CD14-positive monocyte (primary cell): ENCODE data around the gene UPF3A. TPM values are rescaled to one million over a fixed set of nuclear protein-coding genes. Genes with fewer than 3 reads are reported as not detected.

Source experiments
- DNase-seq, 3 donors: peaks; one replicate each; pipeline ENCODE4 v3.0.0-alpha.2; 2011 to 2022
- H2AFZ ChIP-seq: 2 replicates; pipeline ENCODE4 v1.6.0; 2012; ENCODE audit warnings: mild to moderate bottlenecking, low read depth, low read length, inconsistent platforms; ENCODE audit not compliant: insufficient read depth, poor library complexity, severe bottlenecking
- H3K27ac ChIP-seq, 2 donors: 1 replicate in 1 of 2; 2 replicates in 1 of 2; pipeline ENCODE4 v1.5.1; 2012 to 2013; ENCODE audit warnings: low read length in 2 of 2, control low read depth in 1 of 2, inconsistent platforms in 1 of 2, low read depth in 1 of 2, mild to moderate bottlenecking in 1 of 2
- H3K27me3 ChIP-seq, 2 donors: one replicate each; pipeline versions ENCODE4 v1.6.0 to v1.6.1; 2011 to 2013; ENCODE audit warnings: low read length in 2 of 2; ENCODE audit not compliant: control insufficient read depth in 2 of 2, insufficient read depth in 2 of 2
- H3K36me3 ChIP-seq, 2 donors: replicated peaks in 1 of 2; 1 replicate in 1 of 2; 2 replicates in 1 of 2; pipeline versions ENCODE4 v1.5.1 to v1.6.1; 2012 to 2013; ENCODE audit warnings: low read length in 2 of 2, control low read depth in 1 of 2, inconsistent platforms in 1 of 2, mild to moderate bottlenecking in 1 of 2; ENCODE audit not compliant: insufficient read depth in 2 of 2, control insufficient read depth in 1 of 2
- H3K4me1 ChIP-seq, 2 donors: 1 replicate in 1 of 2; 2 replicates in 1 of 2; pipeline versions ENCODE4 v1.5.1 to v1.6.1; 2012 to 2013; ENCODE audit warnings: low read length in 2 of 2, control low read depth in 1 of 2, inconsistent platforms in 1 of 2, mild to moderate bottlenecking in 1 of 2, moderate library complexity in 1 of 2; ENCODE audit not compliant: insufficient read depth in 2 of 2, control insufficient read depth in 1 of 2
- H3K4me2 ChIP-seq: replicated peaks from 2 replicates; pipeline ENCODE3; 2012; ENCODE audit warnings: low read length, moderate library complexity, mild to moderate bottlenecking; ENCODE audit not compliant: poor library complexity, severe bottlenecking; ENCODE audit errors: extremely low read depth
- H3K4me3 ChIP-seq, 3 experiments: fragments of 200-600 bp in 1 of 3; sonication (generic) in 1 of 3; replicated peaks in 1 of 3; 1 replicate in 2 of 3; 2 replicates in 1 of 3; pipeline ENCODE4 v1.5.1; 2011 to 2013; ENCODE audit warnings: low read length in 3 of 3, mild to moderate bottlenecking in 3 of 3, control low read depth in 2 of 3, low read depth in 2 of 3, inconsistent platforms in 1 of 3, moderate library complexity in 1 of 3
- H3K79me2 ChIP-seq: 2 replicates; pipeline ENCODE4 v1.6.0; 2012; ENCODE audit warnings: mild to moderate bottlenecking, control low read depth, inconsistent platforms, low read length, moderate library complexity; ENCODE audit not compliant: insufficient read depth
- H3K9ac ChIP-seq: 2 replicates; pipeline ENCODE4 v1.6.0; 2017; ENCODE audit warnings: low read length, mild to moderate bottlenecking; ENCODE audit not compliant: insufficient read depth, poor library complexity, severe bottlenecking
- H3K9me3 ChIP-seq, 2 donors: replicated peaks in 1 of 2; 1 replicate in 1 of 2; 2 replicates in 1 of 2; pipeline versions ENCODE4 v1.5.1 to v1.6.1; 2012 to 2013; ENCODE audit warnings: low read length in 2 of 2, control low read depth in 1 of 2; ENCODE audit not compliant: control insufficient read depth in 1 of 2, insufficient read depth in 1 of 2
- H4K20me1 ChIP-seq: 2 replicates; pipeline ENCODE4 v1.6.0; 2012; ENCODE audit warnings: mild to moderate bottlenecking, low read length, control low read depth, moderate library complexity; ENCODE audit not compliant: insufficient read depth
- H3K27ac Mint-ChIP-seq, 7 donors: one replicate each; pipeline ENCODE4 v1.8.0; 2020; ENCODE audit warnings: mild to moderate bottlenecking in 7 of 7, mixed read lengths in 7 of 7, moderate library complexity in 6 of 7, inconsistent platforms in 2 of 7
- H3K27me3 Mint-ChIP-seq, 3 donors: one replicate each; pipeline ENCODE4 v1.8.0; 2021 to 2022; ENCODE audit warnings: low read depth in 3 of 3, mild to moderate bottlenecking in 3 of 3, mixed read lengths in 3 of 3, moderate library complexity in 3 of 3, inconsistent platforms in 1 of 3
- H3K36me3 Mint-ChIP-seq, 2 donors: one replicate each; pipeline ENCODE4 v1.8.0; 2020; ENCODE audit warnings: mixed read lengths in 2 of 2, inconsistent platforms in 1 of 2, mild to moderate bottlenecking in 1 of 2
- H3K4me1 Mint-ChIP-seq: one replicate; pipeline ENCODE4 v1.8.0; 2020; ENCODE audit warnings: mild to moderate bottlenecking, mixed read lengths
- H3K4me3 Mint-ChIP-seq, 2 donors: one replicate each; pipeline ENCODE4 v1.8.0; 2020; ENCODE audit warnings: mild to moderate bottlenecking in 2 of 2, mixed read lengths in 2 of 2, moderate library complexity in 1 of 2
- H3K9me3 Mint-ChIP-seq, 7 donors: one replicate each; pipeline ENCODE4 v1.8.0; 2020 to 2022; ENCODE audit warnings: mixed read lengths in 7 of 7, mild to moderate bottlenecking in 6 of 7, moderate library complexity in 6 of 7, inconsistent platforms in 2 of 7
- WGBS: methylation state at CpG from one replicate; pipeline ENCODE4 v1.1.5; 2013; ENCODE audit warnings: missing lambda C conversion rate; ENCODE audit not compliant: insufficient coverage; 5-methylcytosine and 5-hydroxymethylcytosine counted together
- intact Hi-C, 2 donors: fragments of 100-400 bp; cut with micrococcal nuclease; formaldehyde crosslinking; loops; one replicate each; pipeline versions ENCODE4 v1.15.0 to v1.15.1; 2023
- polyA plus RNA-seq, 3 donors: library from polyadenylated mRNA; depleted of rRNA in 1 of 3; unstranded in 2 of 3; stranded (reverse) in 1 of 3; fragments of 300-500 nt in 2 of 3; fragments of >200 nt in 1 of 3; fragmentation: Illumina TruSeq in 2 of 3; gene quantifications; 1 replicate in 2 of 3; 2 replicates in 1 of 3; pipeline ENCODE4 v1.2.3, GENCODE V29; 2012 to 2021
- TF ChIP-seq, protein P1 (sequence below): fragments of 200-600 bp; IDR thresholded peaks from one replicate; pipeline ENCODE4 v1.8.0; 2022; ENCODE audit warnings: antibody characterized with exemption, mild to moderate bottlenecking

UPF3A gene
- polyA plus RNA-seq, 3 donors, result 6.1 to 39.1 (median 7.0) TPM

DNA sequence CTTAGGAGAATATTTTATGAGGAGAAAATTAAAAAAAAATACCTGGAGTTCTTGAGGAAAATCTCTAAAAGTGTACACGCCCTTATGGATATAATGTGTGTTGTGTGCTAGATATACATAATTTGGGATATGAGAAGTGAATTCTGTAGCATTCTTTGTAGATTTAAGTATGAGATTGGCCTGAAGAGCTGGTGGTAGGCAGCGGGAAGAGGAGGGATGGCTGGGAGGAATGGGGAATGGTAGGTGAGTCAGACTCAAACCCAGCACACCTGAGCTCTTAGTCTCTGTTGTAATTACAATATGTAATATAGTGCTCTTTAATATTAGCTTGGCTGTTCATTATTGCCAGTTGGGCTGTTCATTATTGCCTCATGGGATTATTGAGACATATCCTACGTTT is 39.9 kb downstream of the UPF3A start:
- H4K20me1 ChIP-seq, result peaks cover 57% of the 10 kb centered on the region
- no peak overlapping the region for H3K9ac ChIP-seq
- peaks cover 49 to 73% of the 10 kb centered on the region in 2 donors for H3K36me3 Mint-ChIP-seq
- H3K27ac ChIP-seq, result no peak overlapping the region
- no peak overlapping the region for H3K4me3 Mint-ChIP-seq
- no peaks in the 10 kb centered on the region for H3K27me3 ChIP-seq
- no peaks in the 10 kb centered on the region for H3K9me3 ChIP-seq
- H3K4me2 ChIP-seq, result no peak overlapping the region
- peaks cover 18 to 37% of the 10 kb centered on the region in 2 donors for H3K4me1 ChIP-seq
- WGBS, result 92% methylated on average over 2 of the region's 3 CpGs
- H3K79me2 ChIP-seq, result peaks cover 84% of the 10 kb centered on the region
- no peak for DNase-seq
- peaks cover 0 to 2% (median 0%) of the 10 kb centered on the region in 3 donors for H3K27me3 Mint-ChIP-seq
- no peak overlapping the region for H2AFZ ChIP-seq
- peaks cover 47% of the 10 kb centered on the region for H3K4me1 Mint-ChIP-seq
- H3K27ac Mint-ChIP-seq, result peak overlapping the region in 2 of 7 donors; percentile 2 to 35
- no peaks in the 10 kb centered on the region for H3K9me3 Mint-ChIP-seq
- intact Hi-C loops, result no loop called here
- TF ChIP-seq, protein P1, sequence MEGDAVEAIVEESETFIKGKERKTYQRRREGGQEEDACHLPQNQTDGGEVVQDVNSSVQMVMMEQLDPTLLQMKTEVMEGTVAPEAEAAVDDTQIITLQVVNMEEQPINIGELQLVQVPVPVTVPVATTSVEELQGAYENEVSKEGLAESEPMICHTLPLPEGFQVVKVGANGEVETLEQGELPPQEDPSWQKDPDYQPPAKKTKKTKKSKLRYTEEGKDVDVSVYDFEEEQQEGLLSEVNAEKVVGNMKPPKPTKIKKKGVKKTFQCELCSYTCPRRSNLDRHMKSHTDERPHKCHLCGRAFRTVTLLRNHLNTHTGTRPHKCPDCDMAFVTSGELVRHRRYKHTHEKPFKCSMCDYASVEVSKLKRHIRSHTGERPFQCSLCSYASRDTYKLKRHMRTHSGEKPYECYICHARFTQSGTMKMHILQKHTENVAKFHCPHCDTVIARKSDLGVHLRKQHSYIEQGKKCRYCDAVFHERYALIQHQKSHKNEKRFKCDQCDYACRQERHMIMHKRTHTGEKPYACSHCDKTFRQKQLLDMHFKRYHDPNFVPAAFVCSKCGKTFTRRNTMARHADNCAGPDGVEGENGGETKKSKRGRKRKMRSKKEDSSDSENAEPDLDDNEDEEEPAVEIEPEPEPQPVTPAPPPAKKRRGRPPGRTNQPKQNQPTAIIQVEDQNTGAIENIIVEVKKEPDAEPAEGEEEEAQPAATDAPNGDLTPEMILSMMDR, result no peak
- H3K36me3 ChIP-seq, result peaks cover 34 to 61% of the 10 kb centered on the region in 2 donors
- H3K4me3 ChIP-seq, result no peak overlapping the region

- WGBS, result no CpG with 5 or more reads among the region's 2 CpGs
- Histone ChIP-seq H3K4me2 (no peak overlapping the region), H3K9ac (no peak overlapping the region), H3K36me3 (peaks cover 39 to 69% of the 10 kb centered on the region in 2 donors), H3K4me1 (peaks cover 18 to 23% of the 10 kb centered on the region in 2 donors), H2AFZ (no peak overlapping the region), H3K27ac (no peak overlapping the region), H4K20me1 (peaks cover 46% of the 10 kb centered on the region), H3K9me3 (no peaks in the 10 kb centered on the region), H3K4me3 (no peak overlapping the region), H3K79me2 (peaks cover 72% of the 10 kb centered on the region), H3K27me3 (no peaks in the 10 kb centered on the region)
- H3K9me3 Mint-ChIP-seq, result peaks cover 0 to 3% (median 0%) of the 10 kb centered on the region in 7 donors
- H3K36me3 Mint-ChIP-seq, result peaks cover 57 to 69% of the 10 kb centered on the region in 2 donors
- peaks cover 0 to 2% (median 0%) of the 10 kb centered on the region in 3 donors for H3K27me3 Mint-ChIP-seq
- TF ChIP-seq, protein P1, result no peak
- no peak for DNase-seq
- intact Hi-C loops, result no loop called here
- H3K27ac Mint-ChIP-seq, result peak overlapping the region in 1 of 7 donors; percentile 10
- H3K4me1 Mint-ChIP-seq, result peaks cover 42% of the 10 kb centered on the region
- H3K4me3 Mint-ChIP-seq, result no peak overlapping the region
These were observed 41.9 kb downstream of the UPF3A start for GRCh38 chr13:114323349-114323748.
